Psoas muscle (tissue), 8 donors: Measurements from ENCODE around the gene GDPD5. TPM values are rescaled to one million over a fixed set of nuclear protein-coding genes. Genes with fewer than 3 reads are reported as not detected.

Source experiments
- ATAC-seq, 4 donors: fragments of 200-7000 bp; cut with Tn5 transposase; one replicate each; pipeline ENCODE4 v1.9.1; 2020; ENCODE audit warnings: moderate library complexity in 3 of 4, mild to moderate bottlenecking in 2 of 4
- DNase-seq, 2 donors: peaks; one replicate each; pipeline ENCODE4 v3.0.0-alpha.2; 2020
- H3K27ac ChIP-seq: fragments of 200-600 bp; one replicate; pipeline ENCODE4 v1.8.0; 2022
- H3K27me3 ChIP-seq, 3 donors: fragments of 200-600 bp in 1 of 3; one replicate each; pipeline versions ENCODE4 v1.6.1 to v1.8.0; 2013 to 2022; ENCODE audit warnings: low read length in 2 of 3, mild to moderate bottlenecking in 2 of 3, moderate library complexity in 1 of 3; ENCODE audit not compliant: insufficient read depth in 3 of 3
- H3K36me3 ChIP-seq, 2 donors: fragments of 200-600 bp in 1 of 2; one replicate each; pipeline versions ENCODE4 v1.6.1 to v1.8.0; 2013 to 2022; ENCODE audit warnings: low read depth in 1 of 2, mild to moderate bottlenecking in 1 of 2, moderate library complexity in 1 of 2; ENCODE audit not compliant: insufficient read depth in 1 of 2
- H3K4me1 ChIP-seq: fragments of 200-600 bp; one replicate; pipeline ENCODE4 v1.8.0; 2022
- H3K4me3 ChIP-seq: fragments of 200-600 bp; one replicate; pipeline ENCODE4 v1.8.0; 2022; ENCODE audit warnings: mild to moderate bottlenecking
- H3K9me3 ChIP-seq: fragments of 200-600 bp; one replicate; pipeline ENCODE4 v1.8.0; 2022
- CTCF ChIP-seq: fragments of 200-600 bp; IDR thresholded peaks from one replicate; pipeline ENCODE4 v1.8.0; 2022; ENCODE audit warnings: antibody characterized with exemption
- WGBS, 3 donors: extraction: QIAGEN DNeasy Blood & Tissue Kit; methylation state at CpG; one replicate each; pipeline versions ENCODE4 v1.1.6 to v1.1.7; 2013; 5-methylcytosine and 5-hydroxymethylcytosine counted together
- intact Hi-C, 2 donors: fragments of 100-400 bp; cut with DNase I; formaldehyde crosslinking; loops; one replicate each; pipeline versions ENCODE4 v1.11.0 to v1.14.2; 2022
- polyA plus RNA-seq, 3 donors: library from polyadenylated mRNA; stranded (reverse); fragments of 200-250 nt; gene quantifications; one replicate each; pipeline ENCODE4 v1.2.3, GENCODE V29; 2013
- total RNA-seq, 4 donors: library from RNA; stranded (reverse); fragmentation: NEBNext Ultra II Directional in 2 of 4; extraction: Animal tissue kit (Norgen Biotek cat#: 25700) in 2 of 4; gene quantifications; one replicate each; pipeline versions ENCODE4 v1.2.1 to v1.2.4, GENCODE V29; 2021 to 2023
- donor health status: healthy with polysubstance abuse.
- donor health status: DM: no; HTN: no; CAD: no; lungs with moderate emphysema.
- donor health status: Bipolar disorder and iron deficiency.
- donor health status: healthy.
- donor health status: DM: yes; HTN: yes; CAD: no.
- donor health status: DM: no; HTN: no; CAD: no.
- donor health status: DM: no; HTN: no; CAD: no.
- donor health status: DM: yes; HTN: yes; CAD: no.

Gene GDPD5
- total and polyA plus RNA-seq, 7 donors: 2.7 to 16.5 (median 11.5) TPM

DNA sequence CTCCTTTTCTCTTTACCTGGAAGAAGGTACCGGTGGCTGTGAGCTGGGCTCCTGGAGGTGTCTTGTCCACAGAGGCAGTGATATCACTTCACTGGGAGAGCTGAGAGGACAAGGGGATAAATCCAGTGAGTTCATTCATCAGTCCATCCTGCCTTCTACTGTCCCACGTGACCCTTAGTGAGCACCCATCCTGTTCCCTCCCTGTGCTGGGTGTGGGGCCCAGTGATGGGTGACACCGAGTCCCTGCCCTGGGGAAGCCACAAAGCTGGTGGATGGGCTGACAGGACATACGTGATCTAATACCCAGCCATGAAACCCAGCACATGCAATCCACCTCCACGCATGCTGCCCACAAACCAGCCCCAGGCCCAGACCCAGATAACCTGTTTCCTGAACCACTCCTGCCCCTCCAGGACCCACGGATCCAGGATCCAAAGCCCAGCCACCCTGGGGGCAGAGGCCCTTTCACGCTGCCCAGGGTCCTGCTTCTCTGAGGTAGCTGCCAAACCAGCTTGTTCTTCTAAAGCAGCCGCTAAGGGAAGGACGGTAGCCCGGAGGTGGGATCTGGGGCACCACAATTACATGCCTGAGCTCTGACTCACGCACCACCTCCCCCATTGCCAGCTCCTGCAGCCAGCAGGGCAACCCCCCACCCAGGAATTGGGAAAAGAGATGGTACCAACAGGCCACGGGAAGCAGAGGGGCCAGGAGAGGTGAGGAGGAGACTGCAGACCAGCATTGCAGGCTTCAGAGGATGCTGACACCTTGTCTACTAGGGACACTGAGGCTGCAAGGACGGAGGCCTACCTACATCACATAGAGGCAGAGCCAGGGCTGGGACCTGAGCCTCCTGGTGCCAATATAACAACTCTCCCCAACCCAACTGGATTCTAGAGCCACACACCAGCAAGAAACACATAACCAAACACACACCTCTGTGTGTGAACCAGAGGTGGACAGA, 35.2 kb downstream of the GDPD5 start:
- no peaks in the 10 kb centered on the region for H3K27me3 ChIP-seq
- H3K27ac ChIP-seq: no peak overlapping the region
- DNase-seq (no peak), ATAC-seq (no peak)
- H3K9me3 ChIP-seq: no peaks in the 10 kb centered on the region
- H3K4me1 ChIP-seq: peaks cover 12% of the 10 kb centered on the region
- no peak overlapping the region for H3K4me3 ChIP-seq
- no peaks in the 10 kb centered on the region for H3K36me3 ChIP-seq
- no peak for TF ChIP-seq CTCF
- WGBS, 3 donors: 80 to 87% (median 86%) methylated on average over 13 of the region's 13 CpGs
- intact Hi-C loops: no loop called here

GRCh38 chr11:75487365-75487764, 38.4 kb downstream of the GDPD5 start:
- Histone ChIP-seq H3K4me3 (no peak overlapping the region), H3K36me3 (no peaks in the 10 kb centered on the region), H3K27ac (no peak overlapping the region), H3K4me1 (peaks cover 6% of the 10 kb centered on the region), H3K27me3 (no peaks in the 10 kb centered on the region), H3K9me3 (no peaks in the 10 kb centered on the region)
- WGBS, 3 donors: 53 to 68% (median 60%) methylated on average over 3 to 4 of the region's 4 CpGs
- intact Hi-C loops: no loop called here
- ATAC-seq: no peak
- no peak for DNase-seq
- no peak for TF ChIP-seq CTCF

DNA sequence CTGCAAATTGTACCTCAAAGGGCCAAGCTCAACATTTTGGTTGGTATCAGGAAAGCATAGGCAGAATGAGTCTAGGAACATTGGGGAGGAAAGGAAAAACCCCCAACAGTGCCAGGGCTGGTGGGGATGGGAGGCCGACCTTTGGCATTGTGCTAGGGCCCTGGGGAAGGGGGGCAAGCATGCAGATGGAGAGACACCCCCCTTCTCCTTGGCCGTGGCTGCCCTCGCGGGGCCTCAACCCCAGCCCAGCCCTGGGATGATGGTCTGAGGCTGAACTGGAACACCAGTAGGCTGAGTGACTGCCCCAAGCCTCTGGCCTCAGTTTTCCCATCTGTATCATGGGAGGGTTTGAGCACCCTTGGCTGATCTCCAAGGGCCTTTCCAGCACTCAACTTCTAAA, 40.0 kb downstream of the GDPD5 start:
- Histone ChIP-seq H3K27ac (no peak overlapping the region), H3K4me1 (peaks cover 7% of the 10 kb centered on the region), H3K36me3 (no peaks in the 10 kb centered on the region), H3K4me3 (no peak overlapping the region), H3K27me3 (no peaks in the 10 kb centered on the region), H3K9me3 (no peaks in the 10 kb centered on the region)
- ATAC-seq: no peak
- TF ChIP-seq CTCF: no peak
- intact Hi-C loops: no loop called here
- 89 to 93% (median 93%) methylated on average over 4 of the region's 4 CpGs for WGBS, 3 donors
- no peak for DNase-seq

DNA sequence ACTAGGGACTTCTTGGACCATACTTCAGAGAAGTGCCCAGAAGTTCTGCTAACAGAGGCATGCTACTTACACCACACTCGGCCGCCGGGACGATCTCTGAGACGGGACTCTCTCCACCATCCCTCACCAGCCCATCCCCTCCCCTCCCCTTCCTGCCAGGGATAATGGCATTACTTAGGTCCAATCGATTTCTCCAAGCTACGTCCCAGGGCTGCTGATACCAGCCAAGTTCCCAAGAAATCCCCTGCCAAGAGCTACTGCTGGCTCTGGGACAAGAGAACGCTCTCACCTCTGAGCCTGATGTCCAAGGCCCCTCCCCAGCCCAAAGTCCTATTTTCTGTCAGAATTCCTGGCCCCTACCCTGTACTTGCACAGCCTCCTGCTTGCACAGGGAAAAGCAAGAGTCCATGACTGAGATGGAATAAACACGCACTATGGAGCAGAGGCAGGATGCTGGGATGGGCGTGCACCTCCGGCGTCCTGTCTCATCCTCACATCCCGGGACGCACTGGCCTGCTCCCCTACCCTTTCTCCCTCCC, 42.7 kb downstream of the GDPD5 start:
- DNase-seq (no peak), ATAC-seq (no peak)
- Histone ChIP-seq H3K4me1 (peaks cover 24% of the 10 kb centered on the region), H3K27me3 (no peaks in the 10 kb centered on the region), H3K36me3 (no peaks in the 10 kb centered on the region), H3K9me3 (no peaks in the 10 kb centered on the region), H3K4me3 (no peak overlapping the region), H3K27ac (no peak overlapping the region)
- TF ChIP-seq CTCF: no peak
- intact Hi-C loops: no loop called here
- 59 to 66% (median 62%) methylated on average over 14 of the region's 14 CpGs for WGBS, 3 donors
